GM06990 (cell line): ENCODE measurements around the gene TMEM186.

Experiments
- DNase-seq: peaks from one replicate; pipeline ENCODE4 v3.0.0-alpha.2; 2011; ENCODE audit not compliant: insufficient read length; ENCODE audit errors: extremely low read depth
- H3K27me3 ChIP-seq: replicated peaks from 2 replicates; pipeline ENCODE4 v1.6.0; 2011; ENCODE audit warnings: low read length; ENCODE audit not compliant: control insufficient read depth, insufficient read depth
- H3K36me3 ChIP-seq: 2 replicates; pipeline ENCODE4 v1.5.1; 2011; ENCODE audit warnings: low read length; ENCODE audit not compliant: control insufficient read depth, insufficient read depth
- H3K4me3 ChIP-seq: replicated peaks from 2 replicates; pipeline ENCODE4 v1.5.1; 2011; ENCODE audit warnings: low read depth, mild to moderate bottlenecking, control low read depth, low read length
- CTCF ChIP-seq: IDR thresholded peaks from 2 replicates; pipeline ENCODE4 v1.5.1; 2011; ENCODE audit warnings: low read length, control low read depth, mild to moderate bottlenecking, inconsistent platforms; ENCODE audit not compliant: insufficient read depth, poor library complexity, severe bottlenecking

The TMEM186 gene

GRCh38 chr16:8832717-8833105, 35.3 kb upstream of the TMEM186 start:
- Histone ChIP-seq H3K27me3 (no peaks in the 10 kb centered on the region), H3K4me3 (no peak overlapping the region), H3K36me3 (peaks cover 26% of the 10 kb centered on the region)
- TF ChIP-seq CTCF: no peak
- no peak for DNase-seq

GRCh38 chr16:8831871-8832716, 34.7 kb upstream of the TMEM186 start:
- DNase-seq: no peak
- H3K4me3 ChIP-seq: no peak overlapping the region
- no peak for TF ChIP-seq CTCF
- H3K27me3 ChIP-seq: no peaks in the 10 kb centered on the region
- peaks cover 26% of the 10 kb centered on the region for H3K36me3 ChIP-seq

- DNase-seq: no peak
- Histone ChIP-seq H3K36me3 (peaks cover 27% of the 10 kb centered on the region), H3K4me3 (no peak overlapping the region), H3K27me3 (no peaks in the 10 kb centered on the region)
- no peak for TF ChIP-seq CTCF
These were observed 34.0 kb upstream of the TMEM186 start for GRCh38 chr16:8831450-8831849.

GRCh38 chr16:8828541-8829165, 31.2 kb upstream of the TMEM186 start:
- no peak for DNase-seq
- TF ChIP-seq CTCF: no peak
- H3K4me3 ChIP-seq: no peak overlapping the region
- no peaks in the 10 kb centered on the region for H3K27me3 ChIP-seq
- peaks cover 27% of the 10 kb centered on the region for H3K36me3 ChIP-seq

GRCh38 chr16:8826278-8826879, 28.9 kb upstream of the TMEM186 start:
- no peak for DNase-seq
- Histone ChIP-seq H3K4me3 (no peak overlapping the region), H3K27me3 (no peaks in the 10 kb centered on the region), H3K36me3 (peaks cover 25% of the 10 kb centered on the region)
- TF ChIP-seq CTCF: no peak
